Epithelial cell of prostate (primary cell): ENCODE results near the gene OSBPL3.
A peak's percentile ranks its signal among the peaks of the same experiment; 100 is the strongest.

ENCODE experiments used
- DNase-seq: peaks from one replicate; pipeline ENCODE4 v3.0.0-alpha.2; 2011; ENCODE audit warnings: low read depth, low spot score
- H3K27ac ChIP-seq: fragments of 450-650 bp; 2 replicates; pipeline ENCODE4 v1.5.1; 2017; ENCODE audit warnings: mild to moderate bottlenecking

The OSBPL3 gene

DNA sequence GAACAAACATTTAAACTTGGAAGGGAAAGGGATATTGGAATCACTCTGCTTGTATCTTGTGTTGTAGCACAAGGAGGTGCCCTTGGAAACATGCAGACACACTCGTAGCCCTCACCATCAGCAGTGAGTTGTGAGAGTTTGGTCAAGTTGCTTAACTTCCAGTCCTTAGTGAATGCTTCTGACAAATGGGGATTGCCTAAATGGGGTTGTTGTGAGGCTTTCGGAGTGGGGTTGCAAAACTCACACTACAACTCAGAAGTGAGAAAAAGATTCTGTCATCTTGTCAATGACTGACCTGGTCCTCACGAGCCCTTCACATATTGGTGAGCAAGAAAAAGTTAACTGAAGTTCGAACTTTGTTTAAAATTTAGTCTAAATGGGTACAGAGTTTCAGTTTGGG lies 193.7 kb downstream of the OSBPL3 start:
- H3K27ac ChIP-seq: peak overlapping the region; percentile 66

DNA sequence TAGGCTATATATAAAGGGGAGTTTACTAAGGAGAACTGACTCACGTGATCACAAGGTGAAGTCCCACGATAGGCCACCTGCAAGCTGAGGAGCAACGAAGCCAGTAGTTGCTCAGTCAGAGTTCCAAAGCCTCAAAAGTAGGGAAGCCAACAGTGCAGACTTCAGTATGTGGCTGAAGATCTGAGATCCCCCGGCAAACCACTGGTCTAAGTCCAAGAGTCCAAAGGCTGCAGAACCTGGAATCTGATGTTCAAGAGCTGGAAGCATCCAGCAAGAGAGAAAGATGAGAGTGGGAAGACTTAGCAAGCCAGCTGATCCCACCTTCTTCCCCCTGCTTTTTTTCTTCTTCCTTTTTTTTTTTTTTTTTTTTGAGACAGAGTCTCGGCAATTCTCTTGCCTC lies 195.7 kb downstream of the OSBPL3 start:
- no peak overlapping the region for H3K27ac ChIP-seq
- DNase-seq: no peak

More for the DNA sequence above, 193.7 kb downstream of the OSBPL3 start:
- DNase-seq: no peak

DNA sequence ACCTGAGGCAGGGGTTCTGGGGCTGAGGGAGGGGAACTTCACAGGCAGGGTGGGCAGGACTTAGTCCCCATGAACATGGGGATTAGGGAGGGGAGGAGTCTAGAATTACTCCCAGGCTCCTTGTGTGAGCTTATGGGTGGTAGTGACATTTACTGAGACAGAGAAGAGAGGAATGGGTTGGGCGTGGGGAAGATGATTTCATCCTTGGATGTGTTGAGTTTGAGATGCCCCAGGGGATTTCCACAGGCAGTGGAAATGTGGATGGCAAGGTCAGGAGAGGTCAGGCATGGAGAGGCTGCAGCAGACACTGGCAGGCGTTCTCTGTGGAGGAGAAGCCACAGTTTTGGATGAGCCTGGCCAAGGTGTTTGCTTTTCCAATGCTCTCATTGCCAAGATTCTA lies 196.3 kb downstream of the OSBPL3 start:
- no peak overlapping the region for H3K27ac ChIP-seq
- no peak for DNase-seq

DNA sequence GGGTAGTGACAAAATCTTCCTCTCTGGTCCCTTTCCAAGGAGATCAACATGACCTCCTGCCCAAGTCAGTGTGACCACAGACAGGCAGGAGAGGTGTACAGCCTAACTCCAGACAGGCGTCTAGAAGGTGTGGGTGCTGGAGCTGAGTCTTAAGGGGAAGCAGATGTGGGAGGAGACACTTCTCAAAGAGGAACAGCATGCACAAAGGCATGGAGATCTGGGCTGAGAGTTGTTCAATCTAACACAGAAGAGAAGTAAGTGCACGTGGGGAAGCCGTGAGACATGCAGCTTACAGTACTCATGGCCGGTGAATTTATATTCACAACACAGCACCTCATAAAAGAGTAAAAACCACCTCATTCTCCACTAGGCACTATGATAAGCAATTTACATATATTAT lies 198.9 kb downstream of the OSBPL3 start:
- no peak overlapping the region for H3K27ac ChIP-seq
- no peak for DNase-seq

DNA sequence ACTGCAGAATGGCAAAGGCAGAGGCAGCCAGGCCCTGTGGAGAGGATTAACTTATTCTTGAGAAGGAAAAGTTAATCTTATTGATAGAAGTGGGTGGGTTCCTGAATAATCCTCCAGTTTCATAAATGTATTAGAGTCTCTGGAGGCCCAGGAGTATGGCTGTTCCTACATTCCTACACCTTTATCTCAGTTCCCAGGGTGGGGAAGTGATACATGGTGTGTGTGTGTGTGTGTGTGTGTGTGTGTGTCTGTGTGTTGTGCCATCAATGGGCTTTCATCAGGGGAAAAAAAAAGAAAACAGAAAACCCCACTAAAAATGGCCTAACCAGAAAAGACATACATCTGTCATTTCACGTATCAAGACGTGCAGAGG lies 200.7 kb downstream of the OSBPL3 start:
- H3K27ac ChIP-seq: peak overlapping the region; percentile 66
- DNase-seq: no peak

DNA sequence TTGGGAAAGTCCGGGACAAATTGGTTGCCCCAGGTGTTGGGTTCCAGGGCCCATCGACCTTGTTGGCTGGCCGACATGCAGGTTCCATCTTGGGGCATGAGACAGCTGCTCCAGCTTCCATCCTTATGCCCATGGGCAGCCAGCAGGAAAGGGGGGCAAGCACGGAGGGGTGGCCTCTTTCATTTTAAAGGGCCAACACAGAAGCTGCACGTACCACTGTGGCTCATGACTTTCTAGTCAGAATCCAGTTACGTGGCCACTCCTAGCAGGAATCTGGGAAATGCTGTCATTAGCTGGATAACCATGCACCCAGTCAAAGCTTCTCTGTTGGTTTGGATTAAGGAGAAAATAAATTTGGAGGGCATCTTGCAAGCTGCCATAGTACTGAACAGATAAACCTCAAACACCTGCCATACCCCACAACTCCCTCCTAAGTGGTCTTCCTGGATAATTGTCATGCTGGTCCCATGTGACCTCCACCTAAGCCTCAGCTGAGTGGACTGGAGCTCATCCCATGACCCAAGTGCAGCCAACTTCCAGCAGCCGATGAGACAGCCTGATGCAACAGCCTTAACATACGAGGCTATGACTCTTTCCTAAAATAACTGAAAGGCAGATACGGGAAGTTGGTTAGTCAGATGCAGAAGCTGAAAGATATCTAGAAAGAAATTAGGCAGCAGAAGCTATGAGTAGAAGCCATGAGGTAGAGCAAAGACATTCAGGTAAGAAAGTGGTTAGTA lies 201.3 kb downstream of the OSBPL3 start:
- DNase-seq: no peak
- peak overlapping the region; percentile 66 for H3K27ac ChIP-seq

DNA sequence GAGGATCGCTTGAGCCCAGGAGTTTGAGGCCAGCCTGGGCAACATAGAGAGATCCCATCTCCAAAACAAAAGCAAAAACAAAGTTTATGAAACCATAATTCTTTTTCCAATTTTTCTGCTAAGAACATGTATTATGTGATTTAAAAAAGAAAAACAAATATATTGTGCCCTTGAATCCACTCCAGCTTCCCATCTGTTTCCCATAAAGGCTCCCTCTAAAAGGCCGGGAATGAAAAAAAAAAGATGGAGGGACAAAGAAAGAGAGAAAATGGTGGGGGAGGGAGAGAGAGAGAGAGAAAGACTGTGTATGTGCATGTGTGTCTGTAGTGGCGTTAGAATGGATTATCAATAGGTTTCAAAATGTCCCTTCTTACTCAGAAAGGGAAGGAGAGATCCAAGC lies 202.2 kb downstream of the OSBPL3 start:
- DNase-seq: no peak
- H3K27ac ChIP-seq: no peak overlapping the region

DNA sequence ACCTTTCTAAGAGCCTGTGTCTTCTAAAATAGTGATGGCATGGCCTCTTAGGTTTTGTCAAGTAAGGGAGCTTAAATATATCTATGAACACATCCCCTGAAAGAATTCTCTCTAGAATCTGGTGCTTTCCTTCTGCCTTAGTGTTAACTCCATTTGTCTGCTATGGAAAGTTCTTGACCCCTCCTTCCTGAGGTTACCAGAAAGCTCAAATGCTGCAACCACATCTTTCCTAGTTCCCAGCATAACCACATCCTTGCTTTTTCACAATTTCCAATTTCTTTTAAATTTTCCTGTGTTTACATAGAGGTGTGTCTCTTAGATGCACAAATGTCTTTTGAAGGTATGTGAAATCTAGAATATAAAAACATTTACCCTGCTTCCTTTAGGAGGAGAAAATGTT lies 206.3 kb downstream of the OSBPL3 start:
- H3K27ac ChIP-seq: no peak overlapping the region
- DNase-seq: no peak

DNA sequence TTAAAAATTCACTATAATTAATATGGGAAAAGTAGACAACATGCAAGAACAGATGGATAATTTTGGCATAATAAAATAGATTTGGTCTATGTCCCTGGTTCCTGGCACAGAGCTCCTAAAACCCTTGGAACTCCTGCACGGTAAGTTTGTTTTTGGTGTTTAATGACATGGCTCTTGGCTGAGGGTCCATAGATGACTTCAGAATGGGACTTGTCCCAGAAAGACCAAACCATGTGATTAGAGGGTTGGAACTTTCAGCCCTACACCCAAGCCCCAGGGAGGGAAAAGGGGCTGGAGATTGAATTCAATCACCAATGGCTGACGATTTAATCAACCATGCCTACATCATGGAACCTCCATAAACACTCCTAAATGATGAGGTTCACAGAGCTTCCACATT lies 210.1 kb downstream of the OSBPL3 start:
- no peak overlapping the region for H3K27ac ChIP-seq
- no peak for DNase-seq

DNA sequence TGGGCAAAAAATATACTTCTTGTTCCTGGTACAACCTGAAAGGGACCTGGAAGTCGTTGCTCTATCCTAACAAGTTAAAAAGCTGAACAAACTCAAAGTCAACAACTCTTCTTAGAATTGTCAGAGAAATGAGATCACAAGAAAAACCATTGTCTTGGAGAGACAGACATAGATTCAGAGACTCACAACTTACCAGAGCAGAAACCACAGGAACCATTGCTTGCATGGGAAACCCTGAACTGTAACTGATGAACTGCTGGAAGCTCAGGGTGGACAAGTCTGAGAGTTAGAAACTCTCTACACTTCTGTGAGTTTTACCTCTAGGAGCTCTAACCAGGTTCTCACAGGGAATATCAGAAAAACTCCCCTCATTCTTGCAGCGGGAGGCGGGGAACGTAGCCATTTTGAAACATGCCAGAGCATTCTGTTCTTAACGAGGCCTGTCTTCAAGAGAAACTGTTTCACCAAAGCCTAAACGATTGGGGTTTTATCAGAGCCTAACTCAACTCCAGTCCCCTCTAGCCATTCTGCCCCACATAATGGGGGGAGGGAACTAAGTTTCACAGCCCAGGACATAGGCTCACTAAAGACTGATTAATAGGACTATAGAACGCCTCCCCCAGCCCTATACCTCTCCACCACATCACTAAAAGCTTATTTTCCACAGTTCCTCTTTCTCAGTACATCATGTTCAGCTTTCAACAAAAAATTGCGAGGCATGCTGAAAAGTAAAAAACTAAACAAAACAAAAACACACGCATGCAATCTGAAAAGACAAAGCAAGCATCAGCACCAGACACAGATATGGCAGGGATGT lies 210.8 kb downstream of the OSBPL3 start:
- no peak overlapping the region for H3K27ac ChIP-seq
- DNase-seq: no peak

DNA sequence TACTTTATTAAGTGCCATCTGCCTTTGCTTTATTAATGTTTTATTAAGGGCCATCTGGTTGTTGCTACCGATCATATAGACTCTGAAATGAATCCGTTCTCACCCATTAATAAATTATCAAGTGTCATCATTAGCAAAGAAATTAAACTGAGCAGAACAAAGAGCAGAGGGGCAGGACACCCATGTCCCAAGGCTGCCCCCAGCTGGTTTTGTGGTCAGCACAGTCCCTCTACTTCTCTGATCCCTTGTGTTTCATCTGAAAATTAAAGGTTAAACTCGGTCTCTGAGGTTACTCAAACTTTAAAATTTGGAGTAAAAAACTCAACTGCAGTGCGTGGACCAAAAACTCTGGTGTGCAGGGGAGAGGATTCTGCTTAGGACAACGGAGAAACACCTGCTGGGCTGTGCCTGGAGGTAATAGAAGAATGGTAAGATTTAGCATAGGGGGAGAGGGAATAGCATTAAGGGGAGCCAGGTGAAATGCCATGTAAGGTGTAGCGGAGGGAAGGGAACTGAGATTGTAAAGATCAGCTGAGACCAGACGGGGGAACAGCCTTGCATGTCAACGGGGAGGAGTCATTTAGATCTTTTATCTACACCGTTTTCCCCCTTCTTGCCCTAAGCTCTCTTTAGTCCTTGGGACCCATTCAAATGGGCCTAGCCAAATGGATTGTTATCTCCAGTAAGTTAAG lies 212.0 kb downstream of the OSBPL3 start:
- H3K27ac ChIP-seq: no peak overlapping the region
- no peak for DNase-seq

DNA sequence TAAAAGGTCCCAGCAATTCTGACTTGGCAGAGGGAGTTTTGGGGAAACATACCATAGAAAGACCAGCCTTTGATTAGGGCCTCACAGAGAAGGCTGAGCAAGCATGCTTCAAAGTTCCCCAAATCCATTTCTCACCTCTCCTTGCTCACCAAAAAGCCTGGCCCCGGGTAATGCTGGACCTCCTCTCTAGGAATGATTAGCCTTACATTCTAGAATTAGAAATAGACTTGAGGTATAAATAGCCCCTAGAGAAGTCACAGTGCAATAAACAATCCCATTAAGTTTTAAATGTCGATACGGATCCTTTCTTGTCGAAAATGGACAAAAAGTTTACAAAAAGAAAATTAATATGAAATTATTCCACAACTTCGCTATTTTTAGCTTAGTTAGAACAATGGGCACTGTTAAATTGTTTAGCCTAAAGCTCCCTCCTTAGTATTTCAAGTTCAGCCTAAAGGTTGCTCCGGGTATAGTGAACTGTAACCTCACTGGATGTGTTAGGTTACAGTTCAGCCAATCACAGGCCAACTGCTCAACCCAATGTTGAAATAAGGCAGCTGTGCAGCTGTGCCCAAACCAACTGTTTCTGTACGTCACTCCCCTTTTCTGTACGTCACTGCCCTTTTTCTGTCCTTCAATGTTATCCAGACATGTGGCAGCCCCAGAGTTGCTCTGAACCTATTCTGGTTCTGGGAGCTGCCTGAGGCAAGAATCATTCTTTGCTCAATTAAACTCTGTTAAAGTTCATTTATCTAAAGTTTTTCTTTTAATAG lies 214.8 kb downstream of the OSBPL3 start:
- no peak for DNase-seq

DNA sequence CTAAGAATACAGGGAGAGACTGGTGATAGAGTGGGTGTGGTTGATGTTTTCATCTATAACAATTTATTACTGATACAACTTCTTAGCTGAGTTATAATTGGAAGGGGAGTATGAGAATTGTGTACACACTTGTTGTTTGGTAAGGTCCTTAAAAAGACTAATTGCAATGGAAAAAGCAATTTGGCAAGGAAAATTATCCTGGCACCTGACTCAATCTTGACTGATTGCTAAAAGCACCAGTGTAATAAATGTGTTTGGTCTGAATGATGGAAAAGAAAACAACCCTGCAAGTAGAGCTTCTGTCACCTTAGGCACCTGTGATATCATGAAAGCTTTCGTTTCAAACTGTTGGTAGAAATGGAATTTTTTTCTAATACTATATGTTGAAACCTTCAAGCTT lies 216.0 kb downstream of the OSBPL3 start:
- no peak for DNase-seq
- H3K27ac ChIP-seq: no peak overlapping the region

More for the DNA sequence above, 214.8 kb downstream of the OSBPL3 start:
- no peak overlapping the region for H3K27ac ChIP-seq

DNA sequence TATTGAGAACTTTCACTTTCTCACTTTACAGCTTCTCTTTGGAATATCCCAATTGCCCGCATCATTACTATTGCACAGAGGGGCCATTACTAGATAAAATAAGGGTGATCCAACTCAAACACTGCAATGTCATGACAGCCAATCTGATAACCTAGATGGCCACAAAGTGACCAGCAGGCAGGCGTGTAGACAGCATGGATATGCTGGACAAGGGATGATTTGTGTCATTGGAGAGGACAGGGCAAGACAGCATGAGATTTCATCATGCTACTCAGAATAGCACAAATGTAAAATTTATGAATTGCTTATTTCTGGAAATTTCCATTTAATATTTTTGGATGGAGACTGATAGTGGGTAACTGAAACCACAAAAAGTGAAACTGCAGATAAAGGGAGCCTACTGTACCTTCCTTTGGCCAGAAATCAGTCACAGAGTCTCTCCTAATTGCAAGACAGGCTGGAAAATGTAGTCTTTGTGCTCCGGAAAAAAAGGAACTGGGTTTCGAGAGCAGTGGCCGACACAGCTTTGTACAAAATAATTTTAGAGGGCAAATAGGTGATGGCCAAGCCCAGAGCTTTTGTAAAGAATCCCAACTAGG lies 216.6 kb downstream of the OSBPL3 start:
- no peak for DNase-seq
- H3K27ac ChIP-seq: no peak overlapping the region

DNA sequence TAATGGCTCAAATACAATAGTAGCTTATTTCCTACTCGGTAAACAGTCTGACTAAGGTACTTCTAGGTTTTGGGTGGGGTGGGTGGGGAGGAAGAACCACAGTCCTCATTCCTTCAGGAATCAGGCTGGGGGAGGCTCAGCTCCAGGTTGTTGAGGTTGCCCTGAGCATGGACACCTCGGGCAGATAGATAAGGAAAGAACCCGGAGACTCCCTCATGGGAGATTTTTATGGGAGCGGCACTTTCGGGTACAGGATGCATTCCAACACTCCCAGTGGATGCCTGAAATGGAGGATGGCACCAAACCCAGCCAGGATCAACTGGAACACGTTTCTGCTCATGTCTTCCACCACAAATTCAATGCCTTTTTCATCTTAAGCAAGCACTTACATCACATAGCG lies 217.2 kb downstream of the OSBPL3 start:
- no peak for DNase-seq
- no peak overlapping the region for H3K27ac ChIP-seq

DNA sequence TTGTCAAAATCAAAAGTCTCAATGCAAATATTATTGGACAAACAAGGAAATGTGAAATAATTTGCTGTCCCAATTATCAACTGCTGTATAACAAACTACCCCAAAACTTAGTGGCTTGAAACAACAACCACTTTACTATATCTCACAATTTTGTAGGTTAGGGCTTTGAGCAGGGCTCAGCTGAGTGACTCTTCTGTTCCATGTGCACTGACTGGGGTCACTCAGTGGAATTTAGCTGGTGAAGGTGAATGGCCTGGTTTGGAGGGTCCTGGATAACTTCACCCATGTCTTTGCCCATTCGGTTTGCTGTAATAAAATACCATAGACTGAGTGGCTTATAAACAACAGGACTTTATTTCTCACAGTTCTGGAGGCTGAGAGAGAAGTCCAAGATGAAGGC lies 219.0 kb downstream of the OSBPL3 start:
- H3K27ac ChIP-seq: no peak overlapping the region
- DNase-seq: no peak

DNA sequence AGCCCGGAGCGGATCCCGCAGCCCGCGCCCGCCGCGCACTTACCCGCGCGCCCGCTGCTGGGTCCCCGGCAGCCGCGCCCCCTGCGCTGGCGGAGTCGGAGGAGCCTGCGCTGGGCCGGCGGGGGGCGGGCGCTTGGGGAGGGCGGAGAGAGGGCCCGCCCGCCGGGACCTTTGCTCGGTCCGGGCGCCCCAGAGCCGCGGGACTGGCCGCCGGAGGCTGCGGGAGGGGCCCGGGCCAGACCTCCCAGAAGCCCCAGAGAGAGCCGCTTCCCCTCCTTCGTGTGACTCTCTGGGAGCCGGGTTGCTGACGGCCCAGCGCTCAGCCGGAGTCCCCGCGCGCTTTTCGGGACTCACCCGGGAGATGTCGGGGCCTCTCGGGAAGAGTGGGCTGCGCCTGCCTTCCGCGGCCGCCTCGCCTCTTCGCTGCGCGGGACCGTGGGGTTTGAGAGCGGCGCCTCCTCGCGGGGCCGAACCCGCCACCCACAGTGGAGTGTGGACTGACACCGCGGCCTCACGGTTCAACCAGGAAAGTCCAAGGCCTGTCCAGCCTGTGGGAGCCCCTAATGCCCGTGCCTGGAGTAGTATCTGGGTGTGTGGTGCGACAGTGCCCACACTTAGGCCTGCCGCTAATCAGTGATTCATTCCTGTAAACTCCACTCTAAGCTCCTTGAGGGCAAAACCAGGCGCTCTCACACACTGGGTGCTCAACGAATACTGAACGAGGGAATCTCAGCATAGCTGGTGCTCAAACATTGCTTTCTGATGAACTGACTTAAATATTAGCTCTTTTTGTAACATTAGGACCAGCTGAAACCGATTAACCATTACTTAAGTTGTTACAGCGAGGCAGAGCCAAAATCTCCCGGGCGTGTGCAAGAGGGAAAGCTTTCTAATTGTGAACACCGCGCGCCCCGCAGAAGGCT lies 222.4 kb downstream of the OSBPL3 start, which contains the start of gene GSDME:
TSS of gene GSDME (minus strand) at position 112 of the 923 bp plus-strand sequence. CDS start 7,690 bp downstream, outside the sequence.
- no peak for DNase-seq
- peak within 1 kb of the TSS; percentile 100 for H3K27ac ChIP-seq

DNA sequence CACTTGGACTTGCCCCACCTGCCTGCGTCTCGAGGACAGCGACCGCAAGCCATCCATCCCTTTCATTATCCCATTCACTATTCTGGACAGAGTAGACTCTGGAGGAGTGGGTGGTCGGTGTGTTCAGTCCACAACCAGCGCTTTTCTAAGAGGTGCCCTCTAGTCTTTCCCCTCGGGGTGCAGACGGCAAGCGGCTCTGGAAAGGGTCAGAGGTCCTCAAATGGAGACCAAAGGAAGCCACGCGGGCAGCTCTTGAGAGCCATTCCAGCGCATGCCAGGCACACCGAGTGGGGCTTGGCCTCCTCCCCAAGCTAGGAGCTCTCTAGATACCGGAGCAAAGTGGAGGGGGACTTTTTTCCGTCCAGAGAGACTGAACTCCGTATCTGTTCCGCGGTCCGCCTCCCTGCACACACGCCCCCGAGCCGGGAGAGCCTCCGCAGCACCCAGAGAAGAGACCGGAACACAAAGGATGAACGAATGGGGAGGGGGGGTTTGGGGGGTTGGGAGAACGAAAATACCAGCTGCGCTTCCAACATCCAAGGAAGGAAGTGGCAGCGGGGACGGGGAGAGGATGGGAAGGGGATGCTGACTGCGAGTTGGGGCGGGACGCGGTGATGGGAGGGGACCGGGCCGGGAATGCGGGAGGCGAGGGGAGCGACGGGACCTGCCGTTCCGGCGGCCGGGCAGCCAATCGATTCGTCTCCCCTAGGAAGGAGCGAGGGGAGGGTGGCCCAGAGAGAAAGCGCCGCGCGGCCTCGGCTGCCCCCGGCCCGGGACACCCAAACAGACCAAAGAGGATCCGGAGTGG lies 223.2 kb downstream of the OSBPL3 start:
- DNase-seq: no peak
- H3K27ac ChIP-seq: peak overlapping the region; percentile 100
